Right cardiac atrium (tissue), 5 donors: ENCODE measurements around the gene EPHB1. TPM values are rescaled to one million over a fixed set of nuclear protein-coding genes. Genes with fewer than 3 reads are reported as not detected.

Experiments
- ATAC-seq, 2 donors: fragments of 200-7000 bp; cut with Tn5 transposase; one replicate each; pipeline versions ENCODE4 v1.8.0 to v1.9.1; 2020; ENCODE audit warnings: moderate library complexity in 2 of 2, mild to moderate bottlenecking in 1 of 2
- DNase-seq, 3 donors: peaks; one replicate each; pipeline ENCODE4 v3.0.0-alpha.2; 2020
- H3K27ac ChIP-seq: one replicate; pipeline ENCODE4 v1.5.1; 2013; ENCODE audit warnings: mild to moderate bottlenecking, low read length, control low read depth, moderate library complexity
- H3K27me3 ChIP-seq: one replicate; pipeline ENCODE4 v1.6.1; 2013; ENCODE audit not compliant: control insufficient read depth, insufficient read depth
- H3K4me1 ChIP-seq: one replicate; pipeline ENCODE4 v1.6.1; 2013; ENCODE audit warnings: low read length; ENCODE audit not compliant: control insufficient read depth, insufficient read depth
- H3K4me3 ChIP-seq: one replicate; pipeline ENCODE4 v1.5.1; 2013; ENCODE audit warnings: low read length, control low read depth
- H3K9me3 ChIP-seq: one replicate; pipeline ENCODE4 v1.6.1; 2013; ENCODE audit warnings: low read length; ENCODE audit not compliant: control insufficient read depth
- WGBS: extraction: QIAGEN DNeasy Blood & Tissue Kit; methylation state at CpG from one replicate; pipeline ENCODE4 v1.1.7; 2013; 5-methylcytosine and 5-hydroxymethylcytosine counted together
- intact Hi-C, 4 donors: fragments of 100-400 bp; cut with DNase I; formaldehyde crosslinking; loops; one replicate each; pipeline versions ENCODE4 v1.11.0 to v1.14.0; 2022 to 2023
- polyA plus RNA-seq: library from polyadenylated mRNA; stranded (reverse); fragments of 200-250 nt; gene quantifications from one replicate; pipeline ENCODE4 v1.2.3, GENCODE V29; 2013
- total RNA-seq, 4 donors: library from RNA; stranded (reverse); fragmentation: NEBNext Ultra II Directional; extraction: Animal tissue kit (Norgen Biotek cat#: 25700); gene quantifications; one replicate each; pipeline ENCODE4 v1.2.1, GENCODE V29; 2021
- donor health status: healthy with polysubstance abuse.
- donor health status: DM: no; HTN: yes; CAD: no.
- donor health status: DM: no; HTN: no; CAD: no.
- donor health status: DM: no; HTN: yes; CAD: no; lungs with severe emphysema.
- donor health status: DM: yes; HTN: yes; CAD: no.

Gene EPHB1
- total and polyA plus RNA-seq, 5 donors: 0.23 to 1.6 (median 1.1) TPM

GRCh38 chr3:135148398-135149020, 353.4 kb downstream of the EPHB1 start:
- peak; percentile 82 to 94 (median 84) for DNase-seq
- Histone ChIP-seq H3K27ac (peak overlapping the region; percentile 5), H3K4me1 (no peaks in the 10 kb centered on the region), H3K9me3 (no peaks in the 10 kb centered on the region), H3K4me3 (no peak overlapping the region), H3K27me3 (peaks cover 2% of the 10 kb centered on the region)
- intact Hi-C loops: no loop called here
- peak; percentile 82 to 92 for ATAC-seq
- 46% methylated on average over 4 of the region's 4 CpGs for WGBS

- Histone ChIP-seq H3K27me3 (peaks cover 2% of the 10 kb centered on the region), H3K4me3 (no peak overlapping the region), H3K27ac (no peak overlapping the region), H3K4me1 (no peaks in the 10 kb centered on the region), H3K9me3 (no peaks in the 10 kb centered on the region)
- 84% methylated on average over 12 of the region's 12 CpGs for WGBS
- DNase-seq (no peak), ATAC-seq (no peak)
- intact Hi-C loops: no loop called here
Observed at GRCh38 chr3:135149707-135150681, 354.9 kb downstream of the EPHB1 start.

- H3K4me1 ChIP-seq: no peaks in the 10 kb centered on the region
- no peak overlapping the region for H3K27ac ChIP-seq
- H3K27me3 ChIP-seq: peaks cover 2% of the 10 kb centered on the region
- intact Hi-C loops: no loop called here
- no peak for ATAC-seq
- 96% methylated on average over 2 of the region's 2 CpGs for WGBS
- no peak overlapping the region for H3K4me3 ChIP-seq
- H3K9me3 ChIP-seq: no peaks in the 10 kb centered on the region
- no peak for DNase-seq
Observed at GRCh38 chr3:135154186-135154585, 359.1 kb downstream of the EPHB1 start.

GRCh38 chr3:135155228-135155627, 360.2 kb downstream of the EPHB1 start:
- no peaks in the 10 kb centered on the region for H3K4me1 ChIP-seq

GRCh38 chr3:135155791-135156190, 360.7 kb downstream of the EPHB1 start:
- Histone ChIP-seq H3K4me1 (no peaks in the 10 kb centered on the region), H3K27ac (no peak overlapping the region), H3K4me3 (no peak overlapping the region), H3K27me3 (peaks cover 2% of the 10 kb centered on the region), H3K9me3 (no peaks in the 10 kb centered on the region)
- ATAC-seq (no peak), DNase-seq (no peak)
- intact Hi-C loops: no loop called here
- 75% methylated on average over 5 of the region's 5 CpGs for WGBS

More at GRCh38 chr3:135155228-135155627, 360.2 kb downstream of the EPHB1 start:
- DNase-seq (no peak), ATAC-seq (no peak)
- H3K27ac ChIP-seq: no peak overlapping the region
- intact Hi-C loops: no loop called here
- H3K9me3 ChIP-seq: no peaks in the 10 kb centered on the region
- no peak overlapping the region for H3K4me3 ChIP-seq
- H3K27me3 ChIP-seq: peaks cover 2% of the 10 kb centered on the region
- 87% methylated on average over 4 of the region's 4 CpGs for WGBS

- Histone ChIP-seq H3K9me3 (no peaks in the 10 kb centered on the region), H3K4me1 (no peaks in the 10 kb centered on the region), H3K27me3 (no peaks in the 10 kb centered on the region), H3K4me3 (no peak overlapping the region), H3K27ac (no peak overlapping the region)
- DNase-seq (no peak), ATAC-seq (no peak)
- intact Hi-C loops: no loop called here
- WGBS: 68% methylated on average over 6 of the region's 6 CpGs
Observed at GRCh38 chr3:135157045-135157740, 362.1 kb downstream of the EPHB1 start.

- no peak overlapping the region for H3K27ac ChIP-seq
- ATAC-seq (no peak), DNase-seq (no peak)
- H3K9me3 ChIP-seq: no peaks in the 10 kb centered on the region
- intact Hi-C loops: no loop called here
- WGBS: 87% methylated on average over 5 of the region's 5 CpGs
- no peak overlapping the region for H3K4me3 ChIP-seq
- H3K4me1 ChIP-seq: no peaks in the 10 kb centered on the region
- no peaks in the 10 kb centered on the region for H3K27me3 ChIP-seq
Observed at GRCh38 chr3:135158520-135158919, 363.5 kb downstream of the EPHB1 start.

- no peaks in the 10 kb centered on the region for H3K4me1 ChIP-seq
- no peaks in the 10 kb centered on the region for H3K27me3 ChIP-seq
- no peak overlapping the region for H3K27ac ChIP-seq
- H3K4me3 ChIP-seq: no peak overlapping the region
- WGBS: 38% methylated on average over 2 of the region's 2 CpGs
- no peaks in the 10 kb centered on the region for H3K9me3 ChIP-seq
- intact Hi-C loops: no loop called here
- no peak for DNase-seq
- no peak for ATAC-seq
Observed at GRCh38 chr3:135159681-135160247, 364.7 kb downstream of the EPHB1 start.

- Histone ChIP-seq H3K9me3 (no peaks in the 10 kb centered on the region), H3K27me3 (no peaks in the 10 kb centered on the region), H3K4me3 (no peak overlapping the region), H3K27ac (no peak overlapping the region), H3K4me1 (peaks cover under 1% of the 10 kb centered on the region)
- DNase-seq (no peak), ATAC-seq (no peak)
- 59% methylated on average over 1 of the region's 1 CpG for WGBS
- intact Hi-C loops: no loop called here
Observed at GRCh38 chr3:135161425-135161824, 366.4 kb downstream of the EPHB1 start.

GRCh38 chr3:135163701-135164100, 368.6 kb downstream of the EPHB1 start:
- 89% methylated on average over 5 of the region's 5 CpGs for WGBS
- ATAC-seq (no peak), DNase-seq (no peak)
- H3K4me3 ChIP-seq: no peak overlapping the region
- peaks cover 3% of the 10 kb centered on the region for H3K4me1 ChIP-seq
- H3K27me3 ChIP-seq: no peaks in the 10 kb centered on the region
- no peak overlapping the region for H3K27ac ChIP-seq
- H3K9me3 ChIP-seq: no peaks in the 10 kb centered on the region
- intact Hi-C loops: no loop called here
